Measurements from ENCODE around the gene RRN3.
"Not testable (repeated sequence)": the region's sequence is repeated elsewhere in the genome, so short reads cannot be mapped to it uniquely, and the experiment has no call there.

GRCh38 chr16:15029749-15030148 lies 64.3 kb downstream of the RRN3 start:
- TF ChIP-seq, protein P1, sequence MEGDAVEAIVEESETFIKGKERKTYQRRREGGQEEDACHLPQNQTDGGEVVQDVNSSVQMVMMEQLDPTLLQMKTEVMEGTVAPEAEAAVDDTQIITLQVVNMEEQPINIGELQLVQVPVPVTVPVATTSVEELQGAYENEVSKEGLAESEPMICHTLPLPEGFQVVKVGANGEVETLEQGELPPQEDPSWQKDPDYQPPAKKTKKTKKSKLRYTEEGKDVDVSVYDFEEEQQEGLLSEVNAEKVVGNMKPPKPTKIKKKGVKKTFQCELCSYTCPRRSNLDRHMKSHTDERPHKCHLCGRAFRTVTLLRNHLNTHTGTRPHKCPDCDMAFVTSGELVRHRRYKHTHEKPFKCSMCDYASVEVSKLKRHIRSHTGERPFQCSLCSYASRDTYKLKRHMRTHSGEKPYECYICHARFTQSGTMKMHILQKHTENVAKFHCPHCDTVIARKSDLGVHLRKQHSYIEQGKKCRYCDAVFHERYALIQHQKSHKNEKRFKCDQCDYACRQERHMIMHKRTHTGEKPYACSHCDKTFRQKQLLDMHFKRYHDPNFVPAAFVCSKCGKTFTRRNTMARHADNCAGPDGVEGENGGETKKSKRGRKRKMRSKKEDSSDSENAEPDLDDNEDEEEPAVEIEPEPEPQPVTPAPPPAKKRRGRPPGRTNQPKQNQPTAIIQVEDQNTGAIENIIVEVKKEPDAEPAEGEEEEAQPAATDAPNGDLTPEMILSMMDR (IDR thresholded peaks at IDR 0.05; ENCODE audit: borderline replicate concordance, extremely low read depth, low read length, poor library complexity, severe bottlenecking) = not testable (repeated sequence)
- TF ChIP-seq EZH2 (IDR thresholded peaks at IDR 0.05; ENCODE audit: borderline replicate concordance, low read depth, low read length, severe bottlenecking) = not testable (repeated sequence)
